HCEC 1CT (cell line): ENCODE data around the gene SLC10A7.

Experiments
- DNase-seq: peaks from one replicate; pipeline ENCODE4 v3.0.0-alpha.2; 2017

The SLC10A7 gene

DNA sequence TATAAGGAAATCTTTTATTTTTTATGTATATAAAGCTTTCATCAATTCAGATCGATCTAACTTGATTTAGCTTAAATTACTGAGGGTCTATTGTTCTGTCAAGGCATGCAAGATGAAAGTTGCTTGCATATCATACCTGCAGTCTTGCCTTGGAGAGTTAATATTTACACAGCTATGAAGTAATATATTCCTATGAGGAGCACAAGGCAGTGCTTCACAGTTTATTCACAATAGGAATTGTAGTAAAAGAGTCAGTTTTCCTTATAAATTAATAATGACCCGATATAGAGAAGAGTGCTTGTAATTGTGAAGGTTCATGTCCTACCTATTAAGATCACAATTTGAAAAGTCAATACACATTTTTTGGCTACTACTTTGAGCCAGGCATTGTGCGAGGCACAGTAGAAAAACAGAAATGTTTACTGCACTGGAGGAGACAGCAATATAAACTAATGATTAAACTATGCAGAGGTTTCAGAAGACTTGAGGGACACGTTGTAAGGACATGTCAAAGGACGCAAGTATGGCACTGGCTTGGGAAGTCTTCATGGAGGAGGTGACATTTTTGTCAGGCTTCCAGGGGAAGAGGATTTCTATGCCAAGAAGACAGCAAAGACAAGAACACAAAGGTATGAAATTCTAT, 268.6 kb downstream of the SLC10A7 start:
- no peak for DNase-seq

DNA sequence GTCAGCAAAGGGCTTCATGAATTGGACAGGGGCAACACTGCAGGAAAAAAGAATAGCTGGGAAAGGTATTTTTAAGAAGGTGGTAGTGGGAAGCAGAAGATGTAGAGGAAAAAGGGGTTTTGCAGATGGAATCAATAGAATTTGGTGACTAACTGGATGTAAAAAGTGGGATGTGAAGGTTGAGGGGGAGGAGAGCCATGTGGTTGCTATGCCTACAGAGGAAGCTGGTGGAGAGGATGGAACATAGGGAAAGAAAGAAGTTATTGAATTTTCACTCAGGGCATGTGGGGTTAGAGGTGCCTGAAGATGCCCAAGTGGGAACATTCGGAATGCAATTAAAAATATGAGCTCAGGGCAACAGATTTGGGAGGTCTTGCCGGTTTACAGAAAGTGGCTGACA, 274.4 kb downstream of the SLC10A7 start:
- DNase-seq, result no peak

DNA sequence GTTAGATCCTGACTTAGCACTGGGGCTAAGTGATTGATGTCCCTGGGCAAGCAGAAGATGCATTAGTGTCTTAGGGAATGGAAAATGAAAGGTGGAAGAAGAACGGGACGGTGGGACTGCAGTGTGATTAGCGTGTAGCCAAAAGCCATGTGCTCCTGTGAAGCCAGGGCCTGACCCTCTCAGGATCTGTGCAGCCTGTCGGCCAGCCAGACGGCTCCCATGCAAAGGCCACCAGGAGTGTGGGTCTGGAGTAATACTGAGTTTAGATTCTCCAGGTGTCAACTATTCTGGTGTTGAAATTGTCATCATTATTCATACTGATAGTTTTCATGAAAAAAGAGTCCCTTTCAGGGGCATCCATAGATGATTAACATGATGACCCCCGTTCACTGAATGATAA, 275.4 kb downstream of the SLC10A7 start:
- no peak for DNase-seq

DNA sequence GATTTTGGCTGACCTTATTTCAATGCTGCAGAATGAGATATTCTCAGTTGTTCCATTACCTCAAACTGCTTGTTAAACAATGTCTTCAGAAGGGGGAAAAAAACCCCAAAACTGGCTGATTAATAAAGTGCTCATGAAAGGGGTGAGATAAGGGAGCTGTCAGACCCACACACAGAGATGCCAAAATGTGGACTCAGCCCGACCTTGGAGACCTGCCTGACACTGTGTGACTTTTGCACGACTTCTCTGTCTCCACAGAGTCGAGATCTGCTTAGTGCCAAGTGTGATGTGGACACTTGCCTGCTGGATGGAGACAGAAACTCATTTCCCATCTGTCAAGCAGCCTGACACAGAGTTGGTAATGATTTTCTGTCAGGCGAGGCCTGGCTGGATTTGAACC, 275.9 kb downstream of the SLC10A7 start:
- no peak for DNase-seq

DNA sequence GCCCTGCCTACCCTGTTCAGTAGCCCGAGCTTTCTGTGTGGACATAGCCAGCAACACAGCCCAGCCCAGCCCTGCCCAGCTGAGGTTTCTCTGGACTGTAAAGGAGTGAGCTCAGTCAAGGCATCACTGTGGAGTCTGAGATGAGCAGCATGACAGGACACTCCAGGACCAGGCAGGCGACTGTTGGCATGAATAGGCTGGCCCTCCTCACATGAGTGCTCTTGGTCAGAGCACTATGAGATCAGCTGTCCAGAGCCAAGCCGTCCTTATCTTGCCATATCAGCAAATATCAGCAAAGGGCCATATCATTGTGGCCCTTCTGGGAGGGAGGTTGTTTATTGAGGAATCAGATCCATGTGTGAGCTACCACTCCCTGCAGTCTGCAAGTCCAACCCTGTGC, 276.5 kb downstream of the SLC10A7 start:
- no peak for DNase-seq

DNA sequence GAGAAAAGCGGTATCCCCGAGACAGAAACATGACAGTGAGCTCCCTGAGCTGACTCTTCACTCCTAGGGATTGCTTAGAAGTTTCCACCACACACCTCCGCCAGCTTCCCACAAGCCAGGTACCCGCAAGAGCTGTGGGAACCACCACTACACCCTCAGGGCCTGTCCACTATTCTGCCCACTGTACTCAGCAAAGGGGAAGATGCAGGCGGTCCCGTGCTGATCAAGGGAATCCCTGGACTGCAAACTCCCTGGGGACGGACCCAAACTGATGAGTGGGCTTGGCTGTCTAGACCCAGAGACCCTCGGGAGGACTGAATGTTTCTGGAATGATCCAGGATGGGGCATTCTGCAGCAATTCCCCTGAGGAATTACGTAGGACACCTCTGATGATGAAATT, 277.2 kb downstream of the SLC10A7 start:
- no peak for DNase-seq

DNA sequence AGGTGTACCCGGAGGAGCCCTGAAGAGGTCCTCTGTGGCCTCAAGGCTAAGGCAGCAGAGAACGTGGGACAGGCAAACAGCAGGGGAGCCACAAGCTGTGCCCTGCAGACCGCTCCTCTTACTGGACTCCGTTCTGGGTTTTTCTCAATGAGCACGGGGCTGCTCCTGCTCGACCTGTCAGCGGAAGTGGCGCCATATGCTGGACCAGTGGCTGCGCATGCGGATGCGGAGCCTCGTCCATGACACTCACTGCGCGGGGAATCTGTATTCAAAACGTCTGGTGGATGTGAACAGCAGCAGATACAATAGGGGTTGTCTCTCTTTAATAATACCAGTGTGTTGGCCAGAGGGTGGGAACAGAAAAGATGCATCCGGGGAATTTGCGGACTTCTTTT, 277.9 kb downstream of the SLC10A7 start:
- no peak for DNase-seq

DNA sequence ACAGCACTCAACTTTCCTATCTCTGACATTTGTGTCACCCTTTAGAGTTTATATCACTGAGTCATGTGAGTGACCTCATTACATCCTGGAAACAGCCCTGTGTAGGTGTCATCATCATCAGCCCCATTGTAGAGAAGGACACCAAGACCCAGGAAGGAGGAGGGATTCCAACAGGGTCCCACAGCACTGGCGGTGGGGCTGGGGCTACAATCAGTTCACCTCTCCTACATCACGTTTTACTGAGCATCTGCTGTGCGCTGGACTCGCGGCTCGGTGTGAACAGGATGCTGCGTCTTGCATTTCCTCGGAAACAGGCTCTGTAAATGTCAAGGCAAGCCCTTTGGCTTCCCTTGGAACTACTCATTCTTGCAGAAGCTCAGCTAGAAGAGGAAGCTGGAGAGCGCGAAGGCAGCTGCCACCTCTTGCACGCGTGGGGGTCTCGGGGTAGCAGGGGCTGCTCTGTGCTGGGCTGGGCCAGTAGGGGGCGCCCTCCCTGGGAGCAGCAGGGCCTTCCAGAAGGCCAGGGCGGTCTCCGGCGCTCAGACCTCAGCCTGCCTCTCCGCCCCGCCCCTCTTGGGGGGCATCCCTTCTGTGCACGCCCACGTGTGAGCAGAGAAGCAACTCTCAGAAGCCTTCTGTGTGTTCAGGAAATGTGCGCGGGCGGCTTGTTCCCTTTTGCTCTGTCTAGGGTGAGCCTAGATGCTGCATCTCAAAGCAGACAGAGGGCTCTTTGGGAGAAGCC, 278.4 kb downstream of the SLC10A7 start:
- DNase-seq, result no peak

DNA sequence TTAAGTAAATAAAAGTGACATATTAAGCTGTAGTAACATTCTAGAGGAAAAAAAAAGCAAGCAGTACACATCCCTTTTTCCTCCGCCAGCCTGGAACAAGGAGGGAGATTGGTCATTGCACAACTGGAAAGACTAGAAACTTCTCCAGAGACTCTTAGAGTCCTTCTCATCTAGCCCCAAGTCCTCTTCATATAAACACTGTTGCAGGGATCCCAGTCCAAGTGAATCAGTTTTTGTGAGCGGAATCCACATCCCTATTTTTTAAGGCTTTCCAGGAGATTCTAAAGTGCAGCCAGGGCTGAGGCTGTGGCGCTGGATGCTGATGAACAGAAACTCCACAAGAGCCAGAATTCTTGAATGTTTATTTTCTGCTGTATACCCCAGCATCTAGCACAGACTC, 283.6 kb downstream of the SLC10A7 start:
- no peak for DNase-seq

DNA sequence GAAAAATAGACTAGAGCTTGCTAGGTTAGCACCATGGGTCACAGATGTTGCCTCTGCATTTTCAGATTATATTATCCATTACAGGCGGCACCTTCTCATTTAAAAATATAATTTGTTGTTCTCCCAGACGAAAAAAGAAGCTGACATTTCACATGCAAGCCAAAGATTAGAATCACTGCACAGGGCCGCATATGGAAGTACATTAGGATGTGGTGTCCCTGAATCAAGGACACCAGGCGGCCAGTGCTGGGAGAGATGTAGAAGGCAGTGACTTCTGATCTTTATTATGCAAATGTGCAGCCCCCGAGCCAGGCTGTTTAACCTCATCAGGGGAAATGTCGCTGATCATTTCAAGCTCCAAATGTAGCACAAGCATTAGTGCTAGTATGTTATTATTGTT, 284.6 kb downstream of the SLC10A7 start:
- no peak for DNase-seq

DNA sequence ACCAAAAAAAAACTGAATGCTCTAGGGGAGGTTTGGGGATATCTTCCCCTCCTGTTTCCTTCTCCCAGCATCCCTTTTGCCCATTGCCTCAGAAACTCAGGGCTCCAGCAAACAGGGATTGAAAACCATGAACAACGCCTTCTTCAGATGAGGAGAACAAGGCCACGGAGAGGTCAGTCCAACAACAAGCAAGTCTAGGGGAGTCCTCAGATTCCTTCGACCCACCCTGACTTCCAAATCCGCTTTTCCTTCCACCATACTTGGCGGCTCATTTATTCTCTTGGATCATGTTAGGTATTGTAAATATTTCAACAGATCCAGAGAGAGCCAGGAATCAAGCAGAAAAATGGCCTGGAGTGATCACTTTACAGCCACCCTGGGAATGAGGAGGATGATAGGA, 285.5 kb downstream of the SLC10A7 start:
- DNase-seq, result no peak

DNA sequence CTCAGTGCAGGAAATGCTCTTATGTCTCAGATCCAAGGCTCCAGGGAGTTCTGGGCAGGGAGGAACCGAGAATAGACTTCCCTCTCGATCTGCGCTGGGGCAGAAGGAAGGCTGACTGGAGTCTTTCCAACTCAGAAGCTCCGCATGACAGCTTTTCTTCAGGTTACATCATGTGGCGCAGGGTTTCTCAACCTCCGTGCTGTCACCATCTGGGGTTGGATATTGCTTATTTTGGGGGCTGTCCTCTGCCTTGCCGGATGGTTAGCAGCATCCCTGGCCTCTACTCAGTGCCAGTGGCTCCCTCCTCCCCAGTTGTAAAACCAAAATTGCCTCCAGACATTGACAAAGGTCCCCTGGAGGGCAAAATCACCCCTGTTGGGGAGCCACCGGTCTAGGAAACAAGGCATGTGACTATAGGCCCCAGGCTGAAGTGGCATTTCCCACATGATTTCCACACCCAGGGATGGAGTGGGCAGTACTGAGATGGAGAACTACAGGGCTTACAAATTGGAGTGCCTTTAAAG, 286.0 kb downstream of the SLC10A7 start:
- DNase-seq, result no peak

DNA sequence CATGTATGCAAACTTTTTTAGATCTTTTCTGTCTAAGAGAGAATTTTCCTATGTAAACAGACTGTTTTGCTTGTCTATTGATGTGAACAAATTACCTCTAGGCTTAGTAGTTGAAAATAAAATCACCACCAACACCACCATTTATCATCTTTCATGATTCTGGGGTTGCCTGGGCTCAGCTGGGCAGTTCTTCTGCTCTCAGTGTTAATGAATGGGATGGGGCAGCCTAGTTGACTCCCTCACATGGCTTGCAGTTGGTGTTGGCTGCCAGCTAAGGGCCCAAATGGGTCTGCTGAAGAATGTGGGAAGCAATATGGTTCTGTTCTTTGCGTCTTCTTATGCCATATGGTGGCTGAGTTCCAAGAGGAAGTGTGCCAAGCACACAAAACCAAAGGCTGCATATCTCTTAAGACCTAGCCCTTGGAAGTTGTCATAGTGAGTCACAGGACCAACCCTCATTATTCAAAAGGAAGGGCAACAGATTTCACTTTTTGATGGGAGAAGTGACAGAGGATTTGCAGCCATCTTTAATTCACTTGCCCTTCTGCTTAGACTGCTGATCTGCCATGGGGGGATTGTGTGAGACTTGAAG, 289.5 kb downstream of the SLC10A7 start:
- DNase-seq, result no peak

DNA sequence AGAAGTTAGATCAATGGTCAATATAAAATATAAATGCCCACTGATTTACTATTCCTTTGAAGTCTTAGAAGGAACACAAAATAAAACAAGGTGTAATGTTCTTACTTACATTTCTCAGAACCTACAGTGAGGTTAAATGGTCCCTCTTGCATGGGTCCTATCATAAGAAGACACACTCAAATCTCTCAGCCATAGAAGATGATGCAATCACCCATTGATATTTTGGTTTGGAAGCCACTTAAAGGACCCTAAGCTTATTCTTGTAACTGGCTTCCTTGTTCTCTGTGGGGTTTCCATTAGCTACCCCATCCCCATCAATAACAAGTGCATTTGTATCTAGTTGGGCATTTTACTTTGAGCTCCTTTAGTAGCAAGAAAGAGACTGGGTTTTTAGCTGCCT, 292.3 kb downstream of the SLC10A7 start:
- no peak for DNase-seq

DNA sequence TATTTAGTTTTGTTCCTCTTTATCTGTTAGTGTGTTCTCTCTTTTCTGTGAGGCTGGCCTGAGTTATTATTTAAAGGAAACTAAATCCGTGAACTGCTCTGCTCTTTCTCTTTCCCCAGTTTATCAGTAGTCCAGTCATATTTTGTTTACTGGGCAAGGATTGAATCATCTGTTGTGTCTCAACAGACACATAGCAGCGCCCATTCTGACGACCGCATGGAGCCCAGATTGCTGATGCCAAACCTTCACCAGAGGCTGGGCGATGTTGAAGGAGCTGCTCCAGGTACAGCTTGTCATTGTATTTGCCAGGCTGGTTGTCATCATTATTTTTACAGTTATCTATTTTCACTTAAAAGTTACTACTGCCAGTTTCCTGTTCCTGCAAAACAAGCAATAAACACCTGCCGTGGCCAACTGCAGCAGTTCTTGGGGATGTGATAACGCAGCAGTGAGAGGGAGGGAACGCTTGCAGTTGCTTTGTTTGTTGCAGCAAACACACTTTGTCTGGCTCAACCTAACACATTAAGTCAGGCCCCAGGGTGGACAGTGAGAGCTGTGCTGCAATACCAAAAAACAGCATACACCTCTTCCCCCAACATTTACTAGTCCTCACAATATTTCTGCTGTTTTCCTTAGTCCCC, 297.3 kb downstream of the SLC10A7 start:
- no peak for DNase-seq

DNA sequence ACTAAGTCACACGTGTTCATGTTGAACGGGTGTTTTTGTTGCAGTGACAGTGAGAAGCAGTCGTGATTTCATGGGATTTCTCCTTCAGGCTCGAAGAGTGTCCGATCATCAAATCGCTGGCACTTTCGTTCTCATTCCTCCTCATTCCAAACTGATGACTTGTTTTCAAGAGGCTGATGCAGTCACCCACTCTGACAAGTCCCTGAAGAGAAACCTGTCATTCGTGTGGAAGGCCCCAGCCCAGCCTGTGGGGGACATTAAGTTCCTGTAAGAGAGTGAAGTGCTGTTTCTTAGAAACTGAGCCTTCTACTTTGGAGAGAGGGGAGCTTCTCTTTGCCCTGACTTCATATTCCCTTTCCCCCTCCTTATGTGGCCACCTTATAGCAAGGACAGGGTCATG, 299.4 kb downstream of the SLC10A7 start:
- peak; percentile 4 for DNase-seq

DNA sequence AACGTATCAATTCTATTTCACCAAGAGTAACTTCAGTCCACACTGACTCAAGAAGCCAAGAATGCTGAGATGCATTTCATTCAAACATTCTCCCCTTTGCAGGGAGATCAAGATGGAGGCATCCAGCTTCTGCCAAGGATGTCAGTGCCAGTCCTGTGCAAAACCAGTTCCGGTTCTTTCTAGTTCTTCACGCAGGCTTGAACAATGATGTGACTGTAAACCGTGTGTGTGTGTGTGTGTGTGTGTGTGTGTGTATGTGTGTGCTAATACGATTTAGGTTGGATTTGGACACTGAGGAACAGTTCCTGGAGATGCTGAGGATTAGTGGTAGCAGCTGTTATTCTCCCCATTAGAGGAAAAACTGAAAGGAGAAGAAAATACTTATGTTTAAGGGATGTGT, 307.5 kb downstream of the SLC10A7 start, which contains the start of gene REELD1:
Gene REELD1 (plus strand): TSS at position 301 of the 400 bp plus-strand sequence. CDS start 2,415 bp downstream, outside the sequence.
- no peak for DNase-seq

DNA sequence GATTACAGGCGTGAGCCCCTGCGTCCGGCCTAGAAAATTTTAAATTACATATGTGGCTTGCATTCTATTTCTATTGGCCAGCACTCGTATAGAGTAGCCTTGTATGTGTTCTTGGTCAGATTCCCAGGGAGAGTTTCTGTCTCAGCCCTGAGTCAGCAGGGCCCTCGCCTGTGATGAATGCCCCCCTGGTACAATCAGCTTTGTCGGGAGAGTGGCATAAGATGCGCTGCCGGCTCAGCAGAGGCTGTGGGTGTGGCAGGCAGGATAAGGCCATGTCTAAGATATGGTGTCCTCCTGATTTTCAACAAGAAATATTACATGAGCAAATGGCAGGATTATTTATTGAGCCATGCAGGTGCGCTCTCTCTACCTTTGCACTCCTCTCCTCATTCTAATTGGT, 309.0 kb downstream of the SLC10A7 start:
- DNase-seq, result no peak

DNA sequence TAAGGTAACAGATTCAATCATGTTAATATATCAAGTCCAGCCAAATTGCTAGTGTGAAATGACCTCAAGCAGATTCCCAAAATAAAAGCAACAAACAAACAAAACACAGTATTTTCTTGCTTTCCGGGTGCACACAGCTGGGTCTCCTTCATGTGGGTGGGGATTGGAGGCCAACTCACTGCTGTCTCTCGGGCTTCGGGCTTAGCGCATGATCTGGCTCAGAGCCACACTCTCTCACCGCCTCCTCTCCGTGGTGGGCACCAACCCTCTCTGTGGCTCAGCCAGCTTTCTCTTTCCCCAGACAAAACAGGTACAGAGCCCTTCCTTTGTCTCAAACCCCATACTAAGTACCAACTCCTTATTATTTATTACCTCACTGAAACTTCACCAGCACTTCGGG, 310.3 kb downstream of the SLC10A7 start:
- no peak for DNase-seq

DNA sequence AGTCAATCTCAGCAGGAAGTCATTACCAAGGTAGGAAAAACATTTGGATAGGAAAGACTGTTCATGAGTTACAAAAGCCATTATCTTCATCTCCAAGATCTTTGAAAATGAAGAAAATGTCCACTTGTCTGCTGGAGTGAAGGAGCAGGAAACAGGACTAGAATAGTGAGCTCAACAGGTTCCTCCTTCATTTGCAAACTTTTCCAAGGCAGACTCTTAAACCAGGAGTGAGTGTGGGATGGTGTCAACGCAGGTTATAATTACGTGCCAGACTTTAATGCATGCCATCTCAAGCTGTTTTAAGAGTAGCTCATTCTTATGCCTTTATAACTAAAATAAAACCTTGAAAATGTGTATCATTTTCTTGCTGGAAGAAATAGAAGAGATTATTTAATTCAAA, 310.9 kb downstream of the SLC10A7 start:
- no peak for DNase-seq

DNA sequence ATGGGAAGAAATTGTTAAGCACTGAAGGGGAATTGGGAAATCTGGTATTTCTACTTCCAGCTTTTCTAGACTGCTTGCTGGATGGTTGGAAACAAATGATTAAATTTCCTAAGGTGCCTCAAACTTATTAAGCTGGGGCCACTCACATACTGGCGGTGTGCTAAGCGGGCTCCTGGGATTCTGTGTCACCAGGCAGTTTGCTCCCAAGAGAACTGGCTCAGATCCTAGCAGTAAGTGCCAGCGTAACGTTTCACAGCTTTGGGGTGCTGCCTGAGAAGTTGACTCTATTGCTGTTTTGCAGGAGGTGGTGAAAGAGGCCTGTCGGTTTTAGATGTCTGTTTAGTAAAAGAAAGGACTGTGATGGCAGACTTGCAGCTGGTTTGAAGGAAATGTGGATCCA, 314.3 kb downstream of the SLC10A7 start:
- no peak for DNase-seq
